HCT116 (cell line): ENCODE data around the gene WDR76. TPM values are rescaled to one million over a fixed set of nuclear protein-coding genes. Genes with fewer than 3 reads are reported as not detected.
A peak's percentile ranks its signal among the peaks of the same experiment; 100 is the strongest.

ENCODE experiments used
- ATAC-seq: fragments of 200-7000 bp; cut with Tn5 transposase; 2 replicates; pipeline ENCODE4 v1.9.1; 2020; ENCODE audit warnings: mild to moderate bottlenecking, moderate library complexity
- BruUV-seq: library from RNA; stranded (reverse); fragments of 400-500 nt; replicated peaks from 2 replicates; lab custom pipeline; 2021; lab: Mats Ljungman, UMichigan
- CTCF ChIA-PET: fragments of 300-600 bp; sonication (Branson Sonifier 250); formaldehyde crosslinking; loops from one replicate; lab custom pipeline; 2021; ENCODE audit warnings: antibody characterized with exemption; lab: Charles Lee
- POLR2A ChIA-PET: fragments of 300-600, 350-600 bp; sonication (Branson Sonifier 250); formaldehyde crosslinking; loops from one replicate; lab custom pipeline; 2021; ENCODE audit warnings: antibody characterized with exemption; lab: Charles Lee
- RAD21 ChIA-PET, 2 experiments: fragments of 300-600 bp; sonication (Branson Sonifier 250); formaldehyde crosslinking; loops; one replicate each; lab custom pipeline; 2023; ENCODE audit warnings: low total read pairs in 2 of 2; ENCODE audit not compliant: uncharacterized antibody in 2 of 2, unreplicated experiment in 2 of 2, low non-redundant PET in 1 of 2; lab: Charles Lee
- DNase-seq: peaks from one replicate; pipeline ENCODE4 v3.0.0-alpha.2; 2010; ENCODE audit warnings: low read depth, low spot score
- H2AFZ ChIP-seq: fragments of 200-600 bp; shearing (Covaris generic), sonication (generic); 2 replicates; pipeline ENCODE4 v1.6.1; 2017; ENCODE audit warnings: low read depth, mixed run types, mixed read lengths, antibody characterized with exemption, low read length; ENCODE audit not compliant: poor library complexity, severe bottlenecking
- H3K27ac ChIP-seq: 2 replicates; pipeline ENCODE4 v1.5.1; 2012; ENCODE audit warnings: low read depth, low read length
- H3K27me3 ChIP-seq: fragments of 200-600 bp; sonication (generic); 2 replicates; pipeline ENCODE4 v1.6.1; 2016; ENCODE audit warnings: mixed run types, low read length, mixed read lengths; ENCODE audit not compliant: insufficient read depth
- H3K36me3 ChIP-seq, 2 experiments: fragments of 200-500 bp in 1 of 2; fragments of 200-600 bp in 1 of 2; sonication (Bioruptor generic) in 1 of 2; sonication (generic) in 1 of 2; 2 replicates each; pipeline versions ENCODE4 v1.5.1 to v1.6.1; 2014 to 2016; ENCODE audit warnings: low read length in 2 of 2, inconsistent platforms in 1 of 2, mixed read lengths in 1 of 2, mixed run types in 1 of 2; ENCODE audit not compliant: insufficient read depth in 2 of 2, control insufficient read depth in 1 of 2
- H3K4me1 ChIP-seq, 2 experiments: fragments of 200-600 bp in 1 of 2; sonication (generic) in 1 of 2; 2 replicates each; pipeline versions ENCODE4 v1.5.1 to v1.6.1; 2012 to 2017; ENCODE audit warnings: low read length in 2 of 2, inconsistent platforms in 1 of 2, mild to moderate bottlenecking in 1 of 2, mixed read lengths in 1 of 2, mixed run types in 1 of 2, moderate library complexity in 1 of 2; ENCODE audit not compliant: insufficient read depth in 2 of 2, control insufficient read depth in 1 of 2
- H3K4me2 ChIP-seq: fragments of 200-600 bp; sonication (generic); 2 replicates; pipeline ENCODE4 v1.6.1; 2017; ENCODE audit warnings: mixed run types, low read length, mixed read lengths
- H3K4me3 ChIP-seq, 2 experiments: fragments of 200-600 bp in 1 of 2; sonication (generic) in 1 of 2; replicated peaks in 1 of 2; 2 replicates each; pipeline ENCODE4 v1.5.1; 2011 to 2016; ENCODE audit warnings: low read length in 2 of 2, control low read depth in 1 of 2, low read depth in 1 of 2, mild to moderate bottlenecking in 1 of 2, mixed read lengths in 1 of 2, mixed run types in 1 of 2
- H3K79me2 ChIP-seq: fragments of 200-600 bp; sonication (generic); 2 replicates; pipeline ENCODE4 v1.6.1; 2017; ENCODE audit warnings: mild to moderate bottlenecking, mixed run types, low read length, moderate library complexity, mixed read lengths; ENCODE audit not compliant: insufficient read depth
- H3K9ac ChIP-seq: fragments of 200-600 bp; sonication (generic); 2 replicates; pipeline ENCODE4 v1.6.1; 2016; ENCODE audit warnings: low read length, mixed read lengths
- H3K9me2 ChIP-seq: fragments of 200-600 bp; sonication (generic), shearing (Covaris generic); 2 replicates; pipeline ENCODE4 v1.6.1; 2017; ENCODE audit warnings: mixed run types, mild to moderate bottlenecking, moderate library complexity; ENCODE audit not compliant: insufficient read depth
- H3K9me3 ChIP-seq, 2 experiments: fragments of 200-500 bp in 1 of 2; fragments of 200-600 bp in 1 of 2; sonication (Bioruptor generic) in 1 of 2; sonication (generic) in 1 of 2; 2 replicates each; pipeline ENCODE4 v1.6.1; 2014 to 2017; ENCODE audit warnings: low read length in 2 of 2, mixed read lengths in 2 of 2, inconsistent platforms in 1 of 2, low read depth in 1 of 2, mild to moderate bottlenecking in 1 of 2, mixed run types in 1 of 2, moderate library complexity in 1 of 2; ENCODE audit not compliant: control insufficient read depth in 1 of 2, insufficient read depth in 1 of 2
- H4K20me1 ChIP-seq: fragments of 200-600 bp; sonication (generic), shearing (Covaris generic); 2 replicates; pipeline ENCODE4 v1.6.1; 2017; ENCODE audit warnings: mixed run types, mild to moderate bottlenecking, moderate library complexity; ENCODE audit not compliant: insufficient read depth
- CBX3 ChIP-seq: IDR thresholded peaks from 2 replicates; pipeline ENCODE4 v1.6.1; 2012; ENCODE audit warnings: low read depth
- EGR1 ChIP-seq: IDR thresholded peaks from 2 replicates; pipeline ENCODE4 v1.6.1; 2012; ENCODE audit warnings: low read depth
- EZH2phosphoT487 ChIP-seq: fragments of 200-600 bp; IDR thresholded peaks from 2 replicates; pipeline ENCODE4 v1.6.1; 2018; ENCODE audit warnings: antibody characterized with exemption, borderline replicate concordance
- JUND ChIP-seq: IDR thresholded peaks from 2 replicates; pipeline ENCODE4 v1.6.1; 2012
- POLR2A ChIP-seq: IDR thresholded peaks from 2 replicates; pipeline ENCODE4 v1.7.0; 2011; ENCODE audit warnings: borderline replicate concordance; ENCODE audit not compliant: insufficient read depth, insufficient read length; ENCODE audit errors: extremely low read depth
- POLR2AphosphoS5 ChIP-seq: IDR thresholded peaks from 2 replicates; pipeline ENCODE4 v1.6.1; 2011; ENCODE audit warnings: mild to moderate bottlenecking, low read depth, low read length, moderate library complexity
- RAD21 ChIP-seq: IDR thresholded peaks from 2 replicates; pipeline ENCODE4 v1.6.1; 2012; ENCODE audit warnings: low read depth, mild to moderate bottlenecking
- SP1 ChIP-seq: IDR thresholded peaks from 2 replicates; pipeline ENCODE4 v1.6.1; 2012; ENCODE audit warnings: low read depth
- SRF ChIP-seq: IDR thresholded peaks from 2 replicates; pipeline ENCODE4 v1.6.1; 2012; ENCODE audit warnings: low read depth
- intact Hi-C: fragments of 100-400 bp; cut with micrococcal nuclease; formaldehyde crosslinking; loops from 2 replicates; pipeline ENCODE4 v1.10.0; 2022
- total RNA-seq: library from RNA; stranded (reverse); gene quantifications from one replicate; pipeline ENCODE4 v1.2.1, GENCODE V29; 2021; ENCODE audit not compliant: unreplicated experiment
- TF ChIP-seq, protein P1 (sequence below), 3 experiments: fragments of 200-600 bp in 1 of 3; sonication (generic) in 1 of 3; IDR thresholded peaks in 2 of 3; conservative IDR thresholded peaks in 1 of 3; 2 replicates each; pipeline ENCODE4 v1.5.1; 2012 to 2017; ENCODE audit warnings: low read depth in 2 of 3, low read length in 2 of 3, antibody characterized with exemption in 1 of 3, borderline replicate concordance in 1 of 3, control low read depth in 1 of 3, mild to moderate bottlenecking in 1 of 3, mixed read lengths in 1 of 3, mixed run types in 1 of 3, moderate library complexity in 1 of 3; ENCODE audit not compliant: insufficient read depth in 1 of 3

WDR76 gene
- total RNA-seq, 1 experiment from 2014 or later, result 33.0 TPM

DNA sequence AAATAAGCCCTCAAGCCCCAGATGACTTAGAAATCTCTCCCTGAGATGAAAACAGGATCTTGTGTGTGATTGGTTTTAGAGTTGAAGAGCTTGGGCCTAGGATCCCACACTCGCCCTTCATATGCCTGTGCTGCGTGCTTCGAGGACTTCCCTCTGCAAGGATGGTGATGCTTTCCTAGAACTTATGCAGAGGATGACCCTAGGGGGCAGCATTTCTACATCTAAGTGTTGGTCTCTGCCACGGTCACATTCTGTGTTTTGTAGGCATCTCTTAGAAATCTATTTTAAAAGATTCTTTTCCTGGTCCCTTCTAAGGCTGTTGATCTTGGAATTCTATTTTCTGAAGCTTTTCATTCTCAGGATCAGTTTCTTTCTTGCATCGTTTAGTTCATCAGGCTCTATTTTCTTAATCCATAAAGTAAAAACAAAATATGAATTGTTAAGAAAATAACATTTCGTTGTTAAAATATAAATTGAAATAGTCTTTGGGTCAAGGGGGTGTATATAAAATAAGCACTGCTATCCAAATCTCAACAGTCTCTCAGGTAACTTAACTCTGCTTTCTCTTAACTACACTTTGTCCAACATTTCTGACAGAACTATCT is 45.7 kb downstream of the WDR76 start:
- H3K27me3 ChIP-seq, result no peaks in the 10 kb centered on the region
- H3K36me3 ChIP-seq, result peaks cover 9 to 22% of the 10 kb centered on the region in 2 experiments; a peak in 2 of 4 replicates
- ChIA-PET RAD21 (no interaction called here), CTCF (interaction anchor here (0.9 kb wide), 1 partner anchor 8 kb away, joined by 3 read pairs; no protein-coding TSS in a partner anchor), POLR2A (no interaction called here)
- H3K4me1 ChIP-seq, result no peaks in the 10 kb centered on the region
- no peak overlapping the region for H2AFZ ChIP-seq
- intact Hi-C loops, result loop anchor here (10.0 kb wide), 2 partner anchors 632 to 682 kb away; no protein-coding TSS in a partner anchor
- peak; percentile 93 for ATAC-seq
- no peaks in the 10 kb centered on the region for H4K20me1 ChIP-seq
- H3K9me3 ChIP-seq, result no peaks in the 10 kb centered on the region
- no peak overlapping the region for H3K27ac ChIP-seq
- H3K79me2 ChIP-seq, result no peaks in the 10 kb centered on the region; the same call in 1 of the 2 replicates
- no peak overlapping the region for H3K9ac ChIP-seq
- TSS peak; percentile 26 for BruUV-seq
- peak; percentile 67 for TF ChIP-seq RAD21
- TF ChIP-seq SP1, result no peak
- TF ChIP-seq CBX3, result no peak
- TF ChIP-seq EZH2phosphoT487, result no peak
- TF ChIP-seq, protein P1, sequence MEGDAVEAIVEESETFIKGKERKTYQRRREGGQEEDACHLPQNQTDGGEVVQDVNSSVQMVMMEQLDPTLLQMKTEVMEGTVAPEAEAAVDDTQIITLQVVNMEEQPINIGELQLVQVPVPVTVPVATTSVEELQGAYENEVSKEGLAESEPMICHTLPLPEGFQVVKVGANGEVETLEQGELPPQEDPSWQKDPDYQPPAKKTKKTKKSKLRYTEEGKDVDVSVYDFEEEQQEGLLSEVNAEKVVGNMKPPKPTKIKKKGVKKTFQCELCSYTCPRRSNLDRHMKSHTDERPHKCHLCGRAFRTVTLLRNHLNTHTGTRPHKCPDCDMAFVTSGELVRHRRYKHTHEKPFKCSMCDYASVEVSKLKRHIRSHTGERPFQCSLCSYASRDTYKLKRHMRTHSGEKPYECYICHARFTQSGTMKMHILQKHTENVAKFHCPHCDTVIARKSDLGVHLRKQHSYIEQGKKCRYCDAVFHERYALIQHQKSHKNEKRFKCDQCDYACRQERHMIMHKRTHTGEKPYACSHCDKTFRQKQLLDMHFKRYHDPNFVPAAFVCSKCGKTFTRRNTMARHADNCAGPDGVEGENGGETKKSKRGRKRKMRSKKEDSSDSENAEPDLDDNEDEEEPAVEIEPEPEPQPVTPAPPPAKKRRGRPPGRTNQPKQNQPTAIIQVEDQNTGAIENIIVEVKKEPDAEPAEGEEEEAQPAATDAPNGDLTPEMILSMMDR (IDR thresholded peaks at IDR 0.05 in 2 of 3, conservative IDR thresholded peaks at IDR 0.05 in 1 of 3; ENCODE audit: borderline replicate concordance in 1 of 3, insufficient read depth in 1 of 3, low read depth in 2 of 3, low read length in 2 of 3), result peak; percentile 33 to 70 (median 70); a peak in 5 of 6 replicates
- H3K4me3 ChIP-seq, result no peak overlapping the region
- no peak overlapping the region for H3K4me2 ChIP-seq
- no peaks in the 10 kb centered on the region for H3K9me2 ChIP-seq
- peak; percentile 45 for DNase-seq

DNA sequence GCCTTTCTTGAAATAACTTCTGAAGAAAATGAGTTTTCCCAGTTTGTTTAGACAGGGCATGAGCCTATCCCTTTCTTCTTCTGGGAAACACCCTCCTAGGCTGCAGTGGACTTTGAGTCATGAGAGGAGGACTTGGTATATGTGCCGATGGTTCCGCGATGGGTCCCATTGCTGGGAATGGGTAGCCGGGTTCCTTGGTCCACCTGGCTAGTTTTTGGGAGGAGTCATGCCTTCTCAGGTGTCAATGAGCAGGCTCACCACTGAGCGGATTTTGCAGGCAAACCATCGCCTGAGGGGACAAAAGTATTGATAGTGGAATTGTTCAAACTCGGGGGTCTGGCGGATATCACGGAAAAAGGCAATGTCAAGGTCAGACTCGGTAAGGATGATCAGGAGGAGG is 46.8 kb downstream of the WDR76 start:
- DNase-seq, result no peak
- Histone ChIP-seq H3K4me2 (no peak overlapping the region), H3K9ac (no peak overlapping the region), H2AFZ (no peak overlapping the region), H3K9me2 (no peaks in the 10 kb centered on the region), H4K20me1 (no peaks in the 10 kb centered on the region), H3K4me1 (no peaks in the 10 kb centered on the region), H3K4me3 (no peak overlapping the region), H3K9me3 (no peaks in the 10 kb centered on the region), H3K36me3 (peaks cover 10 to 19% of the 10 kb centered on the region in 2 experiments; a peak in 3 of 4 replicates), H3K27me3 (no peaks in the 10 kb centered on the region), H3K79me2 (no peaks in the 10 kb centered on the region; the same call in 1 of the 2 replicates), H3K27ac (no peak overlapping the region)
- POLR2A ChIA-PET, result no interaction called here
- intact Hi-C loops, result loop anchor here (10.0 kb wide), 2 partner anchors 631 to 681 kb away; no protein-coding TSS in a partner anchor
- no peak for ATAC-seq
- RAD21 ChIA-PET, result no interaction called here
- CTCF ChIA-PET, result no interaction called here
- no TSS peak for BruUV-seq
- TF ChIP-seq POLR2A, result no peak
- no peak for TF ChIP-seq EGR1
- TF ChIP-seq JUND, result no peak
- no peak for TF ChIP-seq CBX3
- TF ChIP-seq POLR2AphosphoS5, result no peak
- no peak for TF ChIP-seq SRF
- TF ChIP-seq, protein P1 (IDR thresholded peaks at IDR 0.05 in 2 of 3, conservative IDR thresholded peaks at IDR 0.05 in 1 of 3; ENCODE audit: borderline replicate concordance in 1 of 3, insufficient read depth in 1 of 3, low read depth in 2 of 3, low read length in 2 of 3), result no peak
- no peak for TF ChIP-seq EZH2phosphoT487
- TF ChIP-seq, all 23 proteins: peak for 0
